AG09309 (cell line): Measurements from ENCODE around the gene FGD5.

ENCODE experiments used
- DNase-seq: peaks from one replicate; pipeline ENCODE4 v3.0.0-alpha.2; 2010; ENCODE audit warnings: low read depth
- H3K4me3 ChIP-seq: 2 replicates; pipeline ENCODE4 v1.5.1; 2011; ENCODE audit warnings: mild to moderate bottlenecking, low read depth, low read length, moderate library complexity; ENCODE audit not compliant: control insufficient read depth
- CTCF ChIP-seq: IDR thresholded peaks from 2 replicates; pipeline ENCODE4 v1.5.1; 2011; ENCODE audit warnings: mild to moderate bottlenecking, low read depth, low read length, inconsistent platforms; ENCODE audit not compliant: insufficient read depth, control insufficient read depth; ENCODE audit errors: missing control alignments

The FGD5 gene

GRCh38 chr3:14834807-14835466 lies 16.2 kb downstream of the FGD5 start:
- no peak overlapping the region for H3K4me3 ChIP-seq
- TF ChIP-seq CTCF = no peak
- no peak for DNase-seq

GRCh38 chr3:14836049-14836468 lies 17.3 kb downstream of the FGD5 start:
- no peak overlapping the region for H3K4me3 ChIP-seq
- no peak for TF ChIP-seq CTCF
- DNase-seq = no peak

GRCh38 chr3:14837186-14837877 lies 18.6 kb downstream of the FGD5 start:
- no peak overlapping the region for H3K4me3 ChIP-seq
- DNase-seq = no peak
- no peak for TF ChIP-seq CTCF

- no peak overlapping the region for H3K4me3 ChIP-seq
- DNase-seq = no peak
- TF ChIP-seq CTCF = no peak
Measured at GRCh38 chr3:14837878-14838258, 19.1 kb downstream of the FGD5 start.

GRCh38 chr3:14839236-14839635 lies 20.5 kb downstream of the FGD5 start:
- no peak for DNase-seq
- no peak for TF ChIP-seq CTCF
- H3K4me3 ChIP-seq = no peak overlapping the region

- no peak for DNase-seq
Measured at GRCh38 chr3:14841836-14842235, 23.1 kb downstream of the FGD5 start.

More at GRCh38 chr3:14841836-14842235, 23.1 kb downstream of the FGD5 start:
- H3K4me3 ChIP-seq = no peak overlapping the region
- no peak for TF ChIP-seq CTCF
